ENCODE measurements around the gene EPHB1. TPM values are rescaled to one million over a fixed set of nuclear protein-coding genes. Genes with fewer than 3 reads are reported as not detected.

EPHB1 gene
- total RNA-seq, 1 experiment from 2014 or later: 0.11 TPM

DNA sequence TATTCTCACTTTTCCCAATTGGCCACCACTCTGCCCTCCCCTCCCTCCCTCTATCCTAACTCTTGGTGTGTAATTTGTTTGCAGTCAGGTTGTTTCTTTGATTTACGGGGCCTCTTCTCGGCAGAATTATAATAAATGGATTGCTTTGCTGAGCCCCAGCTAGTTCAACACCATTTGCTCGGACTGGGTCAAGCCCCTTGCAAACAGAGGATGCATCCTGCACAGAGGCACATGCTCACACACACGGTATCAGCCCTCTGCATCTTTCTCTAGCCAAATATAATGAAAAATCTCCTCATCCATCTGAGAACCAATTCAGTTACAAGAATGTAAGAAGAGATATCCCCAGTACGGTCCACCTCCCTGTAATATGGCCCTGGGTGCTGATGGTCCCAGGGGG is 97.7 kb downstream of the EPHB1 start:
- no TSS peak for BruUV-seq (replicated peaks)
- Histone ChIP-seq H3K4me1 (ENCODE audit: insufficient read depth, low read length, poor library complexity, severe bottlenecking) (no peaks in the 10 kb centered on the region), H3K9me3 (ENCODE audit: low read depth, low read length, poor library complexity, severe bottlenecking) (no peaks in the 10 kb centered on the region), H3K27ac (ENCODE audit: low read depth, low read length, poor library complexity, severe bottlenecking) (no peak overlapping the region), H3K27me3 (replicated peaks; ENCODE audit: insufficient read depth, low read depth, low read length, poor library complexity) (peaks cover 49% of the 10 kb centered on the region), H3K4me3 (ENCODE audit: low read depth, low read length, poor library complexity, severe bottlenecking) (no peak overlapping the region), H3K36me3 (ENCODE audit: insufficient read depth, low read length, poor library complexity, severe bottlenecking) (no peaks in the 10 kb centered on the region)
- no peak for DNase-seq (ENCODE audit: low spot score)
- ChIA-PET POLR2A (ENCODE audit: low non-redundant PET) (no interaction called here), CTCF (no interaction called here)
- intact Hi-C loops (cut with micrococcal nuclease; ENCODE audit: unreplicated experiment): no loop called here
- no peak for TF ChIP-seq EZH2 (IDR thresholded peaks at IDR 0.05; ENCODE audit: borderline replicate concordance, low read depth, low read length, poor library complexity, severe bottlenecking)

DNA sequence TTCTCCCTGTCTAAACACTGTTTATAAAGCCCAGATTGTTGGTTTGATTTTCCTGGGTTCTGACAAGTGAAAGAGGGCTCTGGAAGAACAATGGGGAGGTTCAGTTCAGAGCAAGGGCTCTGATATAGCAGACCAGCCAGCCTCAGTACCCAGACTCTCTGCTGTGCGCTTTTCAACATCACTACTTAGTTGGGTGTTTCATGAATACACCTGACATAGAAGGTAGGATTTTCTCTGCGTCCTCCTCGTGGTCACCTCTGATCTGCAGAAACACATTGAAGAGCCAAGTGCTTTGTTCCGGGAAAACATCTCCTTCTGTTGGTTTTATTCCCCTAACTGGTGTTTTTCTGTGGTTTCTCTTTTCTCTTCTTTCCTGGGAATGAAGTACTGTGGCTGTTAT is 99.5 kb downstream of the EPHB1 start:
- Histone ChIP-seq H3K27ac (ENCODE audit: low read depth, low read length, poor library complexity, severe bottlenecking) (no peak overlapping the region), H3K36me3 (ENCODE audit: insufficient read depth, low read length, poor library complexity, severe bottlenecking) (no peaks in the 10 kb centered on the region), H3K9me3 (ENCODE audit: low read depth, low read length, poor library complexity, severe bottlenecking) (no peaks in the 10 kb centered on the region), H3K4me3 (ENCODE audit: low read depth, low read length, poor library complexity, severe bottlenecking) (no peak overlapping the region), H3K4me1 (ENCODE audit: insufficient read depth, low read length, poor library complexity, severe bottlenecking) (no peaks in the 10 kb centered on the region), H3K27me3 (replicated peaks; ENCODE audit: insufficient read depth, low read depth, low read length, poor library complexity) (peaks cover 44% of the 10 kb centered on the region)
- no peak for TF ChIP-seq EZH2 (IDR thresholded peaks at IDR 0.05; ENCODE audit: borderline replicate concordance, low read depth, low read length, poor library complexity, severe bottlenecking)
- TF ChIP-seq, protein P1, sequence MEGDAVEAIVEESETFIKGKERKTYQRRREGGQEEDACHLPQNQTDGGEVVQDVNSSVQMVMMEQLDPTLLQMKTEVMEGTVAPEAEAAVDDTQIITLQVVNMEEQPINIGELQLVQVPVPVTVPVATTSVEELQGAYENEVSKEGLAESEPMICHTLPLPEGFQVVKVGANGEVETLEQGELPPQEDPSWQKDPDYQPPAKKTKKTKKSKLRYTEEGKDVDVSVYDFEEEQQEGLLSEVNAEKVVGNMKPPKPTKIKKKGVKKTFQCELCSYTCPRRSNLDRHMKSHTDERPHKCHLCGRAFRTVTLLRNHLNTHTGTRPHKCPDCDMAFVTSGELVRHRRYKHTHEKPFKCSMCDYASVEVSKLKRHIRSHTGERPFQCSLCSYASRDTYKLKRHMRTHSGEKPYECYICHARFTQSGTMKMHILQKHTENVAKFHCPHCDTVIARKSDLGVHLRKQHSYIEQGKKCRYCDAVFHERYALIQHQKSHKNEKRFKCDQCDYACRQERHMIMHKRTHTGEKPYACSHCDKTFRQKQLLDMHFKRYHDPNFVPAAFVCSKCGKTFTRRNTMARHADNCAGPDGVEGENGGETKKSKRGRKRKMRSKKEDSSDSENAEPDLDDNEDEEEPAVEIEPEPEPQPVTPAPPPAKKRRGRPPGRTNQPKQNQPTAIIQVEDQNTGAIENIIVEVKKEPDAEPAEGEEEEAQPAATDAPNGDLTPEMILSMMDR (conservative IDR thresholded peaks at IDR 0.05; ENCODE audit: low read depth, low read length): no peak
- BruUV-seq (replicated peaks): no TSS peak
- ChIA-PET CTCF (no interaction called here), POLR2A (ENCODE audit: low non-redundant PET) (no interaction called here)
- intact Hi-C loops (cut with micrococcal nuclease; ENCODE audit: unreplicated experiment): no loop called here
- no peak for DNase-seq (ENCODE audit: low spot score)

DNA sequence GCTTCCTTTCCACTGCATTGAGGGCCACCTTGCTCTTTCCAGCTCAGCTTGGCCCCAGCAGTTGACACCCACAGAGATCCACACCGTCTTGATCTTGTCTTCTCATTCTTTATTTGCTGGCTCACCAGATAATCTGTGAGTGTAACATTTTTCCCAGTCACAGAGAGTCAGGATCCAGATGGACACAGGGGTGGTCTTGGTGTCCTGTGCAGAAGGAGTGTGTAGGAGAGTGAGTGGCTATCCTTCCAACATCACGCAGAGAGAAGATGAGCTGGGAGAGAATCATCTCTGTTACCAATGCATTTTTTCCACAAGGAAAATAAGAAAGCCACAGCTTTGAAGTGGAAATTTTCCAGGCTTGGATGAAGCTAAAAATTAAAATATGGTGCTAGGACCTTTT is 100.1 kb downstream of the EPHB1 start:
- ChIA-PET POLR2A (ENCODE audit: low non-redundant PET) (no interaction called here), CTCF (no interaction called here)
- TF ChIP-seq EZH2 (IDR thresholded peaks at IDR 0.05; ENCODE audit: borderline replicate concordance, low read depth, low read length, poor library complexity, severe bottlenecking): no peak
- TF ChIP-seq, protein P1 (conservative IDR thresholded peaks at IDR 0.05; ENCODE audit: low read depth, low read length): no peak
- Histone ChIP-seq H3K27ac (ENCODE audit: low read depth, low read length, poor library complexity, severe bottlenecking) (no peak overlapping the region), H3K9me3 (ENCODE audit: low read depth, low read length, poor library complexity, severe bottlenecking) (no peaks in the 10 kb centered on the region), H3K27me3 (replicated peaks; ENCODE audit: insufficient read depth, low read depth, low read length, poor library complexity) (peaks cover 44% of the 10 kb centered on the region), H3K4me3 (ENCODE audit: low read depth, low read length, poor library complexity, severe bottlenecking) (no peak overlapping the region), H3K36me3 (ENCODE audit: insufficient read depth, low read length, poor library complexity, severe bottlenecking) (no peaks in the 10 kb centered on the region), H3K4me1 (ENCODE audit: insufficient read depth, low read length, poor library complexity, severe bottlenecking) (no peaks in the 10 kb centered on the region)
- no TSS peak for BruUV-seq (replicated peaks)
- DNase-seq (ENCODE audit: low spot score): no peak
- intact Hi-C loops (cut with micrococcal nuclease; ENCODE audit: unreplicated experiment): no loop called here

DNA sequence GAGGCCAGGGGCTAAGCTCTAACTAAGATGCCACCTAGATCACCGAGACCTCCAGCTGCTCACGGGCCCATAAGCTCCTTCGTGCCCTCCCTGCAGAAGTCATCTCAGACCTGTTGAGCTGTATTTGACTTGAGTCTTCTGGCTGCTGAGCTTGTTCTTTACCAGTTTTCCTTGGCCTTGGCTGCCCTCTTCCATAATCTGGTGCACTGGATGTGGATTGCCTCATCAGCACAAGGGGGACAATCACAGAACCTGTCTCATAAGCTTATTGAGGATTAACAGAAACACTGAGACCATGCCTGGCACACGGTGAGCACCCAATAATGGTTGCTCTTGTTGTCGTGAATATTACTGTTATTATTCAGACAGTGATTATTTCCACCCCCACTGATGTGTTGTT is 101.1 kb downstream of the EPHB1 start:
- BruUV-seq (replicated peaks): no TSS peak
- CTCF ChIA-PET: no interaction called here

More for the DNA sequence above, 101.1 kb downstream of the EPHB1 start:
- Histone ChIP-seq H3K27me3 (replicated peaks; ENCODE audit: insufficient read depth, low read depth, low read length, poor library complexity) (peaks cover 41% of the 10 kb centered on the region), H3K4me1 (ENCODE audit: insufficient read depth, low read length, poor library complexity, severe bottlenecking) (no peaks in the 10 kb centered on the region), H3K9me3 (ENCODE audit: low read depth, low read length, poor library complexity, severe bottlenecking) (no peaks in the 10 kb centered on the region), H3K4me3 (ENCODE audit: low read depth, low read length, poor library complexity, severe bottlenecking) (no peak overlapping the region), H3K36me3 (ENCODE audit: insufficient read depth, low read length, poor library complexity, severe bottlenecking) (no peaks in the 10 kb centered on the region), H3K27ac (ENCODE audit: low read depth, low read length, poor library complexity, severe bottlenecking) (no peak overlapping the region)
- no peak for DNase-seq (ENCODE audit: low spot score)
- no peak for TF ChIP-seq EZH2 (IDR thresholded peaks at IDR 0.05; ENCODE audit: borderline replicate concordance, low read depth, low read length, poor library complexity, severe bottlenecking)
- TF ChIP-seq, protein P1 (conservative IDR thresholded peaks at IDR 0.05; ENCODE audit: low read depth, low read length): no peak
- POLR2A ChIA-PET (ENCODE audit: low non-redundant PET): no interaction called here
- intact Hi-C loops (cut with micrococcal nuclease; ENCODE audit: unreplicated experiment): no loop called here

All from A673 (cell line).